ENCODE results near the gene ERICH6B.

The ERICH6B gene

DNA sequence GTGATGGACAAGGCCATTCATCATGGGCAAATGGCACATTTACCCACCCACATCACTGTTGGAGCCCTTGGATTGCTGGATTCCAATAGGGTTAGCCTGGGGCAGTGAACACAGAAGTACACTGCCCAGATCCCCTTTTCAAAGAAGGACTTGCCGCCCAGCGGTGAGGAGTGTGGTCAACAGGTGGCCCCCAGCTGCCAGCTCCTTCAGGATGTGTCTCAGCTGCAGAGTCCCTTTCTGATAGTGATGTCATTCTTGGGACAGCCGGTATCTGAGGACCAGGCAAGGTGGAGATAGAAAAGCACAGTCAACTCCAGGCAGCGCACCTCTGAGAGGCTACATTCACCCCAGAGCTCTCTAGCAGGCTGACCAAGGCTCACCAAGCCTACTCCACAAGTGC is 16.9 kb downstream of the ERICH6B start:
- no peak for DNase-seq

DNA sequence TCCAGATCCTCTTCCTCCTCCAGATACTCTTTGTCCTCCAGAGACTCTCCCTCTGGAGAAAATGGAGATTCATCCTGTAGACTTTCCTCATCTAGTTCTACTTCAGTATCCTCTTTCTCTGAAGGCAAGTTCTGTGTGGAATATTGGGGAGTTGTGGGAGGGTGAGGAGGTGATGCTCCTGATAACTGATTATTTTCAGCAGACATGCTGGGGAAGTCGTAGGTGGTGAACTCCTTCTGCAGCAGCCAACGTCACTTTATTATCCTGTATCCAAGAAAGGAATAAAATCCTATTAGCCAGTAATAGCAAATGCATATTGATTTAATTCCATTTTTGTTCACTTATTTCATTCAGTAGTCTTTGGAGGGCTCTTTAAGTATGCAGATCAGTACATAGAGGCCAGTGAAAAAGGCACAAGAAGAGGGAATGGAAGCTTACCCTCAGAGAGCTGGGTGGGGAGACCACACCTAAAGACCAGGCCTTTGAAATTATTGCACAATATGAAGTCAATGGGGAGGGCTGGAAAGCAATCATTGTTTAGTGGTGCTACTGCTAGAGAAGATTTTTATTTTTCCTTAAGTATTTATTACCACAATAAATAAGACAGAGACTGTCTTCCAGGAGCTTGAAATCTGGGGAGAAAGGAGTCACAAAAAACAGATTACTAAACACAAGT is 18.6 kb downstream of the ERICH6B start:
- no peak for DNase-seq

DNA sequence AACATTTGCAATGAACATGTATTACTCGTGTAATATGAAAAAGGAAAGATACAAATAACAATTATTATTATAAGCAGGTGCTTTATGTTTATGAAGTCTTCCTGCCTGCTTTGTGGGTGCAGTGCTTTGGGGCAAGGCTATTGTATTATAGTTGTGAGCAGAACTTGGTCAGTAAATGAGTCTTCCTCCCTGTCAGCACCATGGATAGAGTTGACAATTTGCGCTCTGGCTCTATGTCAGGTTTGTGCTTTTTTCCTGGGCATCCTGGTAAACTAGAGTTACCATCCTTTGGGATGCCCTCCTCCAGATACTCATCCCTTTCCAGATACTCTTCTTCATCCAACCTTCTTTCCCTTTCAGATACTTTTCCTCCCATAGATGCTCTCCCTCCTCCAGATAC is 19.6 kb downstream of the ERICH6B start:
- DNase-seq, result no peak

DNA sequence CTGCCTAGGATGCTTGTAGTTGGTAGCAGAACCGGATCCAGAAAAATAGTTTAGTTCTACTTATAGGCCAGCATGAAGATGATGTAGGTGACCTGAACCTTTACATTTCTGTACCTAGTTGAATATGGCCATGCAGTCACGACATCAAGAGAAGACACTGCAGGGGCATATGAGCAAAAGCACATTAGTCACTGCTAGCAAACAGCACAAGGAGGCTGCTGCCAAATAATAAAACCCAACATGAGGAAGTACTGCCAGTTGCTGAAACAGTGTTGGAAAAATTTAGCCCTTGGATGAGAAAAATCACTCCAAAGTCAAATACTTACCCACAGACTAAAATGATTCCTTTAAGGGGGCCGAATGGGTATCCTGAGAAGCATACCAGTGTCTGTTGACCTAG is 20.8 kb downstream of the ERICH6B start:
- DNase-seq, result no peak

DNA sequence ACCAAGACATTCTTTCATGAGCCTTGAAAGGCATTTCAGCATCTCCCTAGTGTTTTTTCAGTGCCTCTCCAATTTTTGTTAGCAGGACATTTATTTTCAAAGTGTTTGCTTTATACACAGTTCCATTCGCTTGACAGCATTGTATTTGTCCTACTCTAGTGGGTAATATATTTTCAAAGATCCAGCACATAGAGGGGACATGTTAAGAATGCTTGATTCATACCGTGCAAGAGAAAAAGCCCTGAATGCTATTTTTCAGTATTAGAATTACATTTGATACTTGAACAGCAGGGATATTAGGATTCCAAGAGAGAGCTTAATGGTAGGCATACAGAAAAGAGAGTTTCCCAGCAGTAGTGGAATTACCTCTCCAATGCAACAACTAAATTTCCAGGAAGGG is 21.3 kb downstream of the ERICH6B start:
- no peak for DNase-seq

DNA sequence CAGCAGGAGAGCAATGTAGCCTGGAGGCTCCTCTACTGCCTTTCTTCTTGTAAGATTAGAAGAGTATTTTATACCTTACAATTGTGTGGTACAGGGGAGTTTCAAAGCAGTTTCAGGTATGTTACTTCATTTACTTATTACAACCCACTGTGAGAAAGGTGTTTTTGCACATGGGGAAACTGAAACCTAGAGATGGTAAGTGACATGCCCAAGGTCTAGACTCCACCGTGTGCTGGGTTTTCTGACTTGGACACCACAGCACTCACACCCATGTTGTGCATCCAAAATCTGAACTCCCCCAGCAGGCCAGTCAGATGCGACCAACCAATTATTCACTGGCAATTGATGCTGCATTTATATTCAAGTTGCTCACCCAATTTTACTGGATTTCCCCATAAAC is 22.8 kb downstream of the ERICH6B start:
- DNase-seq, result no peak

DNA sequence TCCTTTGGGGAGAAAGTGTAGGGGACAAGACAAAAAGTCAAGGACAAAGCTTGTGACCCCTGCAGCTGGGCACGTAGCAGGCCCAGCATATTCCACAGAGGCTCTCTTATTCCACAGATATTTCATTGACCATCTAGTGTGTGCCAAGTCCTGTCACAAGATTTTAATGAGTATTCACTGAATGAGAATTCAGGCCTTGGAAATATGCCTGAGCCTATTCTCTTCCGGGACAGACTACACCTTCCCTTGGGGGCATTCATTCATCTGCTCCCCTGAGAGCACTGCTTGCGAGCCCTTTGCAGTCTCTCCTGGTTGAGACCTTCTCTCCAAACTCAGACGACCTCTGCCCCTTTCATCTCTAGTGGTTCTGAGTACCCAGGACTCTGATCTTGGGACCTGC is 25.5 kb downstream of the ERICH6B start:
- DNase-seq, result no peak

DNA sequence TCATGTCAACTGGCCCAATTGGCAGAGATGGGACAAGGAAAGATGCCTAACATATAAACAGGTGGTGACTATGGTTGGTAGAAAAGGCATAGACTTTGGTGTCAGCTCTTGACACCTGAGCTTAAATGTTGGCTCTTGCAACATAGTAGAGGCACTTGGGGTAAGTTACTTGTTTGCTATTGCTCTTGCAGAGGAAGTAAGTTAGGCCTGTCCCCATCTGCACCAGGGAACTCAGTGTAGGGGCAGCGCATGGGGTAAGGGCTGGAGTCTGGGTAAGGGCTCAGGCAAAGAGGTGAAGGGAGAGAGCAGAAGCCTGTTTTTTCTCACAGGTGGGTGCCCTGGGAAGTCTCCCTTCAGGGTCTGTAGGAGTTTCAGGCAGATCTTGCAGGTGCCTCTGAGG is 27.6 kb downstream of the ERICH6B start:
- DNase-seq, result no peak

DNA sequence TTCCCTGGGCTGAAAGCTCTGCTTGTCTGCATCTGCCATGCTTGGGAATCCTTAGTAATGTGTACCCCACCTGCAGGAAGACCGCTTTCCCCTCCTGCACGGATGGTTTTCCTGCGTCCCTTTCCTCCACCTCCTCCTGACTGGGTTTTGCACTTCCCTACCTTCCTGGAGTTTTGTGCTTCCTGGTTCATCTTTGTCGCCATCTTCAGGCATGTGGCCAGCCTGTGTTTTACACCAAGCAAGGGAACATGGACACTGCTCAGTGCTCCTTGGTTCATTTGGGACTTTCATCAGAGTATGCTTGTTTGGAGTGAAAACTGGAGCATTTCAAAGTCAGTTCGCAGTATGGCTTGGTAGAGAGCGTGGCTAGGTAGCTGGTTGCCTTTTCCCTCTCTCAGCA is 30.7 kb downstream of the ERICH6B start:
- no peak for DNase-seq

DNA sequence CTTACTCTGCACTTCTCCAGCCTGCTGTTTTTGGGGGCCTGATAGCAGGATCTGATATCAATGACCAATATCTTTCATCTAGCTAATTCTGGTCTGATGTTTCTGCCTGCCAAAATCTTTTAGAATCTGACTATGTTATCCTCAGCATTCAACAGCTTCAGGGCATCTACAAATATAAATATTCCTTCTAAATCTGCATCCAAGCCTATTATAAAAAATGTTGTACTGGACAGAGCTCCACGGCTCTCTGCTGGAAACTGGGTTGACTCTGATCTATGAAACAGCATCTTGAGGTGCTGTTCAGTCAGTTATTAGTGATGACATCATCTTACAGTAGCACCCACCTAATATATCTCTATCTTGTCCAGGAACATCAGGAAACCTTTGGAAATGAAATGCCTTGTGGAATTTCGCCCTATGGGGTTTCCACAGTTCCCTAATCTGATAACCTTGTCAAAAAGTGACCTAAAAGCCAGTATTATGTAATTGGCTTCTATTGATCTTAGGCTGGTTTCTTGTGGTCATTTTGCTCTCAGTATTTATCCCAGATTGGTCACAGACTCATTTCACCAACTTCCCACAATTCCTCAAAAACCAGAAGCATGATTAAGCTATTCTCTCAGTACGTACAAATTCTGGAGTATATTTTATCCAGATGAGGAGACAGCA is 33.0 kb downstream of the ERICH6B start:
- DNase-seq, result no peak

DNA sequence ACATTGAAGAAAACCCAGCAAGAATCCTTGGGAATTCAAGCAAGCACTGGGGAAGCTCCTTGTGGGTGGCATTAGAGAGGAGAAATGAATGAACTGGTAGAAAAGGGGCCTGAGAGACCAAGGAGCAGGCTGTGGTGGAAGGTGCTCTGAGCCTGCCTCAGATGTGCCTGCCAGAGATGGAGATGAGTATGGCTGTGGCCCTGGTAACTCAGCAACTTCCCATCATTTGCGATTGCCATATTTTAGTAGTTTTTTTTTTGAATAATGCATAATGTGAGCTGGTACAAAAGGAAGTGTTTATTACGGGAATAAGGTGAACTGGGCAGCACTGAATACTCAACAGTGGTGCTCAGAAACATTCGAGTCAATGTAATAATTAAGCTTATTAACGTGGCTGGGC is 39.1 kb downstream of the ERICH6B start:
- no peak for DNase-seq

DNA sequence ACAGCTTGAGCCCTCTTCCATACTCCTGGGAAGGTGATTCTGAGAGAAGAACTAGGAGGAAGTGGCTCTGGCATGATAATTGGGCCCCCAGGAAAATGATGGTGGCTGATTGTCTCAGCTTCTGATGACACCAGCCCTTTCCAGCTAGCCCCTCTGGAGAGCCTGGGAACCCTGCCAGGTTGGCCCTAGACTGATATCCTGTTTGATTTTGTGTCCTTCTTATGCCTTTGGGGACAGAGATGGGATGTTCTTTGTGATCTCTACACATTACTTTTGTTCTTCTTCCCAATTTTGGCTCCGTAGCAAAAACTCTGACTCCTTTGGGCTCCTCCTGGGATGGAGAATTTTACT is 39.7 kb downstream of the ERICH6B start:
- no peak for DNase-seq

DNA sequence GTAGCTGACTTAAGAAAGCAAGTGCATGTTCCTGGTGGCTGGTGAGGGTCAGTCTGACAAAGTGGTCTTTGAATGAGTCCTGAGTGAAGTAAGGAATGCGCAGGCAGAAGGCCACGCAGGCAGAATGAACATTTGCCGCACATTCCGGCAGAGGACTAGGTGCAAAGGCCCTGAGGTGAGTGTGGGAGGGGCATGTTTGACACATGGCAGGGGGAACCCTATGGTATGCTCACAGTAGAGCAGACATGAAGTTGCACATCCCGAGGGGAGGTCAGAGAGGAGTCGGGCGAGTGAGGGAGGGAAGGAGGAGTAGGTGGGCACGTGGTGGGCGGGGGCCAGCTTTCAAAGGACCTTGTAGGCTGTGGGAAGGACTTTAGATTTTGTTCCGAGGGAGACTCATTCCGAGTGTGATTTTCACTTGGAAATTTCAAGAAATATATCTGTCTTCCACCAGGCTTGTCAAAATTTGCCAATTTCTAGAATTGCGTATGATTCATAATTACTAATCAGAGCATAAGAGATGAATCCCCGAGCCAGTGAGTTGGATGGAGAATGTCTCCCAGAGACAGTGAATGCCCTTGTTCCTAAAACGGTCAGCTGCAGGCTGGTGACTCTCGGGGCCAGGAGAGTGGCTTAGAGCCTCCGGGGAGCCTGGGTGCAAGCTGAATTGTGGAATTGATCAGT is 40.3 kb downstream of the ERICH6B start:
- DNase-seq, result no peak

DNA sequence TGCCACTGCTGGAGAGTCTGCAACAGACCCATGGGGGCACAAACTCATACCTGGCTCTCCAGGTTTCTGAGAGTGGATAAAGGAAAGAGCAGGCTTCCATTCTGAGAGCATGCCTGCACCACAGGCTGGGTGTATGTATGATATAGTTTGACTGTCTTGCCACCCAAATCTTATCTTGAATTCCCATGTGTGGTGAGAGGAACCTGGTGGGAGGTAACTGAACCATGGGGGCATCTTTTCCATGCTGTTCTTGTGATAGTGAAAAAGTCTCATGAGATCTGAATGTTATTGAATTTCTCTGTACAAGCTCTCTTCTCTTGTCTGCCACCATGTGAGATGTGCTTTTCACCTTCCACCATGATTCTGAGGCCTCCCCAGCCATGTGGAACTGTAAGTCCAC is 50.2 kb downstream of the ERICH6B start:
- no peak for DNase-seq

DNA sequence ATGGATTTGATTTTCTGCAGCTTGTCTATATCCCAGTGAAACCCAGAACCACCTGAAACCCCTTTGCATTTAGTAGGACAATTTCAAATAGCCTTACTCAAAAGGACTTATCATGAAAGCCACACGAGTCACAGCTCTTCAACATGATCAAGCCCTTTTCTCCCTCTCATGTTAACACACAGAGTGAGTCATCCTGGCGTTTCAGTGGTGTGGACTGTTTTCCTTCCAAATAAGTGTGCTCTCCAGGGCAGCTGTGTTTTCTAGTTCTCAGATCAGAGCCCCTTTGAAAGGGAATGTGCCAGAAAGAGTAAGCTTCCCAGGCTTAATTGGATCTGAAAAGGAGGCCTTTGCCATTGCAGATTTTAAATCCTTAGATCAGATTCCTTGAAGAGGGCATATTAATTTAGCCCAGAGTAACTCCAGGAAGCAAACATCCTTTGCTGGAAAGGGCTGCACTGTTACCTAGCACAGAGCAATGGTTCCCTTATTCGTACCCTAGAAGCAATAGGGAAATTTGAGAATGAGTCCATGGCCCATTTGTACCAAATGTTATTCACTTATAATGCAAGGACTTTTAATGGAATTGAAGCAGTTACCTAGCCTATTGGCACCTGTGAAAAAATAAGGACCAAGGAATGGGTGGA is 51.3 kb downstream of the ERICH6B start:
- DNase-seq, result no peak

DNA sequence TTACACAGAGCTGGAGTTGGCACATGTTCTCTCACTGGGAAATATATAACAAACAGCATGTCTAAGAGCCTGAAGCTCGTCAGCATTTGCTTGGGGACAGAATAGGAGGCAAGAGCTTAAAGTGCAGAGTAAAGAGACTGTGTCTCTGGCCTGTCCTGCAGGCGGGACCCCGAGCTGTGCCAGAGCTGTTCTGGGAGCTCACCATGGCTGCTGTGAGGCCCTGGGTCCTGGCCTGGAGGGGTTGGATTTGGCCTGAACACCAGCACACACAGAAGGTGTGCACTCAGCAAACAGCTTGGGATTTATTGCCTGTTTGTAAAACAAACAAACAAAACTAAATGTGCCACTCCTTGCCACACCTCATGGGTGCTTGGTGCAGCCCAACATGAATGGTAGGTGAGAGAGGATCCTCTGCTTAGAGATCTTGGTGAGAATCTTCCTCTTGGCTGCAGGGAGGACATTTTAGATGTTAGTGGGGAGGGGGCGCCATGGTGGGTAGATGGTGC is 60.9 kb downstream of the ERICH6B start:
- DNase-seq, result no peak

DNA sequence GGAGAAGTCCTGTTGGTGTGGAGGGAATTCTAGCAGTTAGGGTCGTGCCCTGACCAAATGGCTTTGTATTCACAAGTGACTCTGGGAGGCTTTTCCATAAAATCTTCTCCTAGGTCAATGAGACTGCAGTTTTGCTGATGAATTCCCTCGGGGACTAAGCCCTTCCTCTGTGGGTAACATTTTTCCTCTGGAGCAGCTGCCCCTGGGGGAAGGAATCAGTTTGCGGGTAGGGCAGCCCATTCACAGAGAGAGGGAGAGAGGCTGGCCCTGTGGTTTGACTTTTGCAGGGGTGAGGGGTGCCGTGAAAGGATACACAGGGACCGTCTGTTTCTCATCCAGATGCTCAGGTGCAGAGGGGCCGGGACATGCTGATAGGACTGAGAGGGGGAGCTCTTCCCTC is 67.3 kb downstream of the ERICH6B start:
- no peak for DNase-seq

DNA sequence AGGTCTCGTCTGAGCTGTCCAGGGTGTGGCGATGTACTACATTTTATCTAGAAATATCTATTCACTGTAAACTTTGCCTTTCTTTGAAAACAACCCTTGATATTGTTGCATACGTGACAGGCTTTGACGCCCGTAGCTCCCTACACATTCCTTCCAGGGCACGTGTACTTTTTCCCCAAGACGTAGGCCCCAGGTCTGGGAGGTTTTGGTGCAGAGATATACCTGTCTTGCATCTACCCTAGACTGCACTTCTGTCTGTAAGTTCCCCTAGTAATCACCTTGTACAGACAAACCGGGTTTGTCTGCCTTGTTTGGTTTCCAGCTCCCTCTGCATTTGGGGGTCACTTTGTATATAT is 69.2 kb downstream of the ERICH6B start:
- no peak for DNase-seq

DNA sequence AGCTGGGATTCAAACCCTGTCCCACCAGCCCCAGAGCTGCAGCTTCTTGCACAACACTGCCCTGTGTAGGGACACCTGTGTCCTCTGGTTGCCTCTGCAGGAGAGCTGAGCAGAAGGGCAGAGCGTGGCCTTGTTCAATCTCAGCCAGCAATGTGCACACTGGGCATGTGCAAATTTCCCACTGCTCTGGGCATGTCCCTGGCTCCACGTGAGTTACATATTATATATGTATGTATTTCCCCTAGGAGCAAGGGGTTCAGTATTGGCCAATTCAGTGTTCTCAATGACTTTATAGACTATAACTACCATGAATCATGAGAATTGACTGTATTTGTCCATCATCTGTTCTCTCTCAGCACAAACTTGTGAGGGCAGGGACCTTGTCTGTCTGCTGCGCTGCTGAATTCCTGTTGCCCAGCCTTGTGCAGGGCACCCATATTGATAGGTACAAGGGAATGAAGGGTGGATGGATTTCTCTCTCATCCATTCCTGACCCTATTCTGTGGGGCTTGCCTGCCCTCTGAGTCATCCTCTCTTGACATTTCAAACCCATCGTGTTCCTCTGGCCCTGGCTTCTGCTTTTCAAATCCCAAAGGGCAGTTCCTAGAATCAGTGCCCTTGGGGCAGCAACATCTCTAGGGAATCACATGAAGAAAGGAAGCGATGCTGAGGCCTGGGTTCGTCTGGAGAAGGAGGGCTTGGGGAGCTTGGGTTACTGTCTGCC is 69.7 kb downstream of the ERICH6B start:
- DNase-seq, result no peak

DNA sequence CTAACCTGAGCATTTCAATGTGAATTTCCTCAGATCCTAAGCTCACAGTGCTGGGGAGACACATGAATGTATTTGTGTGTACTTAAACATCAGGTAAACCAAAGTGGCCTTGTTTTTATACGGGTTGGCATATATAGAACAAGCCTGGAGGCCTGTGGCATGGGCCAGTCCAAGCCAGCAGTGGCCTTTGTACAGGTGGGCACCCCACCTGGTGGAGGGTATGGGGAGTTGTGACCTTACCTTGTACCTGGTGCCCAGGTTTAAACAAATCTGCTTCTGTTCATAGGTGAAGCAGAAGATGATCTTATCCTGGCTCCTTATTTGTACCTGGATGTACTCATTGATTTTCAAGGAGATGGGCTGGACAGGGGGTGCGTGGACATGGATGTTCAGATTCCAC is 71.0 kb downstream of the ERICH6B start:
- DNase-seq, result no peak

DNA sequence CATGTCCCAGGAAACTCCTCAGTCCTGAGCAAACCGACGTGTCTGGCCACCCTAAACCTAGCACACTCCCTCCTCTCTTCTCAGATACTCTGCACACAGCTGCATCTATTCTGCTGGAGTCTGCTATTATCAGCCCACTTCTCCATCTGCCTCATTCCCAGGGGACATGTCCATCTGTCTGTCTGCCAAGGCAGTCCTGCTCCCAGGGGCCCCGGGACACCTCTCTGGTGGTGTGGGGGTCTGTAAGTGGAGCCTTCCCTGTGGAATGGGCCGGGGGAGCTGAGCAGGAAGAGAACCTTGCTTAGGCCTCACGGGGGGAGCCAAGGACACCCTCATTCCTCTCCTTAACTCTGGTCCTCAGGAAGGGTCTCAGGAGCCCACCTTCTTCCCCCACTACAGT is 72.7 kb downstream of the ERICH6B start:
- DNase-seq, result no peak

DNA sequence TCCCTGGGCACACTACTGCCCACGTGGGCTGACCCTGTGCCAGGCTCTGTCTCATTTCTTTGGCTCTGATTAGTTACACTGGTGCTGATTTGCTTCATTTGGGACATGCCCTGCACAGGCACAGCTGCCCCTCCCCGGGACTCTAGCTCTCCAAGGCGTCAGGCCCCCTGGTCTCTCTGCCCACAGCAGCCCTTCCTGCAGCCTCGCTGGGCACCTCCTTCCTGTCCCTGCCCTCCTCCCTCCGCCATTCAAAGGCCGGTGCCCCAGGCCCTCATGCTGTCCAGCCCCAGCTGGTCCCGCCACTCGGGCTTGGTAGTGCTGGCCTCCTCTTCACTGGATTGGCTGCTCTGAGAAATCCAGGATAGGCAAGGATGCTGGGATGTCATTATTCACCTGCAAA is 73.1 kb downstream of the ERICH6B start:
- no peak for DNase-seq

DNA sequence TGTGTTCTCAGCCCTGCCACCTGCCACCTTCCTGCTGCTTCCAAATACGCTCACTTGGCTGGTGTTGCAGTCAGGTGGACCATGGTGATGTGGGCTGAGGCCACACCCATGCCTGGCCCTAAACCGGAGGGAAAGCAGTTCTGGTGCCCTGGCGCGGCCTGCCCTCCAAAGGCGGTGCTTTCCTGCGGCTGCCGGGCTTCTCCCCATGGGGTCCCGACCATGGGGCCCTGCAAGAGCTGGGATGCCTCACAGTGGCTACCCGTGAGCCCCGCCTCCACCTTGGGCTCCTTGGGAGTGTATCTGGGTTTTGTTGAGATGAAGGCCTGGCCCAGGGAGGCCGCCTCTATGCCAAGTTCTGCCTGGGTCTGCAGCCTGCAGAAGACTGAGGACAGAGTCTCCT is 73.7 kb downstream of the ERICH6B start:
- no peak for DNase-seq
